AG04449 (cell line): ENCODE data around the gene BACH2.

Source experiments
- CTCF ChIA-PET: fragments of 350-600 bp; formaldehyde crosslinking; extraction: SDS; loops from one replicate; lab custom pipeline; 2021; ENCODE audit warnings: antibody characterized with exemption; lab: Yijun Ruan, JAX
- POLR2A ChIA-PET: fragments of 400-600, 350-600 bp; formaldehyde crosslinking; extraction: SDS; loops from one replicate; lab custom pipeline; 2020; ENCODE audit warnings: antibody characterized with exemption, inconsistent platforms; lab: Yijun Ruan, JAX
- DNase-seq: peaks from one replicate; pipeline ENCODE4 v3.0.0-alpha.2; 2010; ENCODE audit warnings: low read depth, low spot score
- H3K4me3 ChIP-seq: 2 replicates; pipeline ENCODE4 v1.5.1; 2011; ENCODE audit warnings: low read depth, mild to moderate bottlenecking, control low read depth, low read length
- TF ChIP-seq, protein P1 (sequence below): IDR thresholded peaks from one replicate; pipeline ENCODE4 v1.5.1; 2011; ENCODE audit warnings: mild to moderate bottlenecking, moderate library complexity, low read length, control low read depth, inconsistent platforms; ENCODE audit not compliant: insufficient read depth; ENCODE audit errors: missing control alignments

The BACH2 gene

DNA sequence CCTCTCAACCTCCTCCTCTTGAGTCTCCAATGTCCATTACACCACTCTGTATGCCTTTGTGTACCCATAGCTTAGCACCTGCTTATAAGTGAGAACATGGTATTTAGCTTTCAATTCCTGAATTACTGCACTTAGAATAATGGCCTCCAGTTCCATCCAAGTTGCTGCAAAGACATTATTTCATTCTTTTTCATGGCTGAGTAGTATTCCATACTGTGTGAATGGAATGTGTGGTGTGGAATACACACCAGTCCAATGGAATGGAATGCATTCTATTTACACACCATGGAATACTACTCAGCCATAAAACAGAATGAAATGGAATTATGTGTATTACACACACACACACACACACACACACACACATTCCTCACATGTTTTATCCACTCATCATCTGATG lies 116.1 kb downstream of the BACH2 start:
- H3K4me3 ChIP-seq: no peak overlapping the region
- TF ChIP-seq, protein P1, sequence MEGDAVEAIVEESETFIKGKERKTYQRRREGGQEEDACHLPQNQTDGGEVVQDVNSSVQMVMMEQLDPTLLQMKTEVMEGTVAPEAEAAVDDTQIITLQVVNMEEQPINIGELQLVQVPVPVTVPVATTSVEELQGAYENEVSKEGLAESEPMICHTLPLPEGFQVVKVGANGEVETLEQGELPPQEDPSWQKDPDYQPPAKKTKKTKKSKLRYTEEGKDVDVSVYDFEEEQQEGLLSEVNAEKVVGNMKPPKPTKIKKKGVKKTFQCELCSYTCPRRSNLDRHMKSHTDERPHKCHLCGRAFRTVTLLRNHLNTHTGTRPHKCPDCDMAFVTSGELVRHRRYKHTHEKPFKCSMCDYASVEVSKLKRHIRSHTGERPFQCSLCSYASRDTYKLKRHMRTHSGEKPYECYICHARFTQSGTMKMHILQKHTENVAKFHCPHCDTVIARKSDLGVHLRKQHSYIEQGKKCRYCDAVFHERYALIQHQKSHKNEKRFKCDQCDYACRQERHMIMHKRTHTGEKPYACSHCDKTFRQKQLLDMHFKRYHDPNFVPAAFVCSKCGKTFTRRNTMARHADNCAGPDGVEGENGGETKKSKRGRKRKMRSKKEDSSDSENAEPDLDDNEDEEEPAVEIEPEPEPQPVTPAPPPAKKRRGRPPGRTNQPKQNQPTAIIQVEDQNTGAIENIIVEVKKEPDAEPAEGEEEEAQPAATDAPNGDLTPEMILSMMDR: no peak
- CTCF ChIA-PET: interaction anchor here (1.0 to 3.6 kb wide), 11 partner anchors 10 to 241 kb away, joined by 3 to 19 read pairs (median 8); no protein-coding TSS in a partner anchor
- DNase-seq: no peak
- POLR2A ChIA-PET: no interaction called here

DNA sequence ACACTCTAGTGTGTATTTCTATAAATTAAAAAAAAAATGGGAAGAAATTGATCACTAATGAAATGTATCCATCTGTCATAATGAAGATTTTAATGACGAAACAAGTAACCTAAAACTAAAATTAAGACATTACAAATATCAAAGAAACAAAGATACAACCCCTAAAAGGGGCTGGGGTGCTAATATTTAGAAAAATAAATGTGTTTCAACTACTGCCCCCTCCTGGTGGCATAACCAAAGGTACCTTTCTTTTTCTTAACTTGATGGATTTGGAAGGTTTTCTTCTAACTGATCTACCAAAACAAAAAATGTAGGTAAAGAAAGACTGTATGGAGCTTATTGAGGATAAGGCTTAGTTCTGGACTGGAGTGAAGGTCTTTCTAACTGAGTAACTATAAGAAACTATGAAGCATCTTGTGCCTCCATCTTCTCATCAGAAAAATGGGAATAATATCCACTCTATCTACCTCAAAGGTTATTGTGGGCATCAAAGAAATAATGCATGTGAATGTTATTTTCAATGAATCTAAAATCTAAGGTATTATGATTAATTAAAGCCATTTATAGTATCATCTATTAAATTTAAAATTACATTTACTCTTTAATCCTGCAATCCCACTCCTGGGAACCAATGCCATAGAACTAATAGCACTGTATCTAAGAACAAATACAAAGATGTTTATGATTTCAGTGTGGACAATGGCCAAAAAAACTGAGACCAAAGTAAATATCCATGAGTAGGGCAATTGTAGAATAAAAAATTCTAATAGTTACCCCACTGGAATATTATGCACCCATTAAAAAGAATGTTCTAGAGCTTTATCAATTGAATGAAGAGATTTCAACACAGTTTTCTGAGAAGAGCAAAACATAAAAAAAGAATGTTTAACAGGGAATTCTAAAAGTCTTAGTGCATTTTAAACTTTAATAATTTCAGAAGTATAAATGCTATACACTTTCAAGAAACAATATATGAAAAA lies 117.2 kb downstream of the BACH2 start:
- DNase-seq: no peak
- ChIA-PET POLR2A (interaction anchor here (0.7 kb wide), 1 partner anchor 17 kb away, joined by 3 read pairs; no protein-coding TSS in a partner anchor), CTCF (interaction anchor here (0.8 to 3.6 kb wide), 31 partner anchors 8 to 295 kb away, joined by 3 to 19 read pairs (median 4); no protein-coding TSS in a partner anchor)
- no peak overlapping the region for H3K4me3 ChIP-seq
- TF ChIP-seq, protein P1: no peak

DNA sequence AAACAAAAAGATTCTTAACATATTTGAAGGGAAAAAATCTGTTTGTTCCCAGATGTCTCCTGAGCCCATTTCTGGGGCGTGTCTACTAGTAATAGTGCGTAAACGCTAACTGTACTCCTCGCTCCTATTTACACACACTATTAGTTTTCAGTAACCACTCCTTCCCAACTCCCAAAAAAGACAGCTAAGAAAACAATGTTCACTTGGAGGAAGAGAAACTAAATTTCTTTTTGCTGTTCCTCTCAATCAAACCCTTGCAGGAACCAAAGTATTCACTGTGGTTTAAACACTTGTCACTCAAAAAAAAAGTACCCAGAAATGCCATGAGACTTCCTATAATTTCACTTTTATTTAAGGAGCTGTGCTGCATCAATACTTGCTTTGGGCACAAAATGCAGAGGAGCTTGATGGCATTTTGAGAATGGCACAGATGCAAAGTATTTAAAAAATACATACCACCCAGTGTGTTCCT lies 118.2 kb downstream of the BACH2 start:
- POLR2A ChIA-PET: no interaction called here
- TF ChIP-seq, protein P1: no peak
- CTCF ChIA-PET: interaction anchor here (0.8 to 3.6 kb wide), 20 partner anchors 8 to 298 kb away, joined by 3 to 19 read pairs (median 6); no protein-coding TSS in a partner anchor
- no peak overlapping the region for H3K4me3 ChIP-seq
- DNase-seq: no peak

DNA sequence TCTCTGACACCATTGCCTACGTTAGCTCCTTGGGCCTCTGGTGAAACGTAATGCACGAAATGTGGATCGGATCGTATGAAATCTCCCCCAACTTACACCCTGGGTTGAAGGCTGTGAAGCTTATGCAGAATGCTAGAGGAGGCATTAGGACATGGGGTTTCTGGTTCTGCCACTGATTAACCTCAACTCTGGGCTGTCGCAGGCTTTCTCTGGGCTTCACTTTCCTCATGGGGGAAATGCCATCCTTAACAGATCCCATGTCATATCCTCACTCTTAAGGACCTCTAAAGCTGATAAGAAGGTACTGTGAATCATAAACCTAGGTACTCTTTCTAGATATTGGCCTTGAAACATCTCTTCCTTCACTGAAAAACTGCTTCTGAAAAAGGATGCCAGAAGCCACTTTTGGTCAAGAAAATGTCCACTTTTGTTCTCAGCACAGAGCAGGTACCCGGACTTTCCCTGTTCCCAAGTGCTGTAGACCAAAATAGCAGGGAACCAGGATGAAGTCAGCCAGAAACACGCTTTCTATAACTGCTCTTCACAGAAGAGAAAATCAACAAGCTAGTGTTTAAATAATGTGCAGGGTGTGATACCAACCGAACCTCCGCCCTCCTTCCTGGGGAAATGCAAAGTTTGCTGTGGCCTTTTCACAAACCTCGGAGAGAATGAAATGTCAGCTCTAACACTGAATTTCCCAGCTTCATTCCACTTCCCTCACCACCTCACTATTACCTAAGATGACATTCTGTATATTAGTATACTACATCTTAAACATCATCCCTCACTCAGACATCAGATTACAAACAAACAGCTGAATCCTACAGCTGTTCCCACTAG lies 118.9 kb downstream of the BACH2 start:
- TF ChIP-seq, protein P1: no peak
- POLR2A ChIA-PET: no interaction called here
- DNase-seq: no peak
- CTCF ChIA-PET: interaction anchor here (0.7 to 3.6 kb wide), 19 partner anchors 9 to 299 kb away, joined by 3 to 19 read pairs (median 5); no protein-coding TSS in a partner anchor
- H3K4me3 ChIP-seq: no peak overlapping the region

DNA sequence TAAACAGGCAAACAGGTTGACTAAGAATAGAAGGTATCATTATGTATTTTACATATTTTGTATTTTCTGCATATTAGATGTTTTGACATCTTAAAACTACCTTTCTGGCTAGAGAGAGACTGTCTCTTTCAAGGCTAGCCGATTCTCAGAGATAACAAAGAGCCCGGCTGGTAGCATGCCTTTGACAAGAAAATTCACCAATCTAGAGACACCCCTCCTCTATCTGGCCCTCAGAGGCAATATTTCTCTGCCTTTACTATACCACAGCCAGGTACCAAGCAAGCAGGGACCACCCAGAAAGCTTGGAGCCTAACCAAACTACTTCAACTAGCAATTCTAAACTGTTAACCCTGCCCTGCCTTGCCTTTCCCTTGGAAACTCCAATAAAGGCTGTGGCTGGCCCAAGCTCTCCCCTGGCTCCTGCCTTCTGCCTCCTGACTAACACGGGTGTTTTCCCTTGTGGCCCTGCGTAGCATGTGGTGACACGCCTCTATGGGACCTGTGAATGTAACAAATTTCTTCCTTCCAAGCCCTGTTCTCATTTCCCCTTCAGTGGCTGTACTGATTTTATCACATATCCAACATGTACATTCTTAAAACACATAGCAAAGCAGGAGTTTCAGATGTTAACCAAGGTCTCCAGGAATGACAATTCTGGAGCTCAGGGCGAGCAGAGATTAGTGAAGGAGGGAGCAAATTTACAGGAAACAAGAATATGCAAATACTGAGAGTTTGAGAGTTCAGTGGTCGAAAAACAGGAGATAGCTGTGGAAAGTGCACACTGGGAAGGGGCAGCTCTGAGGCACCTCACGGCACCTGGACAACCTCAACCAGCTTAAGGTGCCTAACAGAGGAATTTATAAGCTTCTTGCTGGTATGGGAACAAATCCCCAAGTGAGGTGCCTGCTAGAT lies 120.8 kb downstream of the BACH2 start:
- TF ChIP-seq, protein P1: no peak
- POLR2A ChIA-PET: no interaction called here
- no peak overlapping the region for H3K4me3 ChIP-seq
- DNase-seq: no peak
- CTCF ChIA-PET: interaction anchor here (1.2 to 1.3 kb wide), 2 partner anchors 200 to 235 kb away, joined by 4 to 5 read pairs; no protein-coding TSS in a partner anchor
